A549 (cell line): ENCODE measurements around the gene TRMU. TPM values are rescaled to one million over a fixed set of nuclear protein-coding genes. Genes with fewer than 3 reads are reported as not detected.

Experiments used
- ATAC-seq, 2 experiments: fragments of 200-7000 bp in 1 of 2; fragments of >200 bp in 1 of 2; cut with Nextera tagmentation in 1 of 2; cut with Tn5 transposase in 1 of 2; 3 replicates each; pipeline versions ENCODE4 v1.8.0 to v1.9.1; 2018 to 2020; ENCODE audit warnings: mild to moderate bottlenecking in 1 of 2, moderate library complexity in 1 of 2
- CTCF ChIA-PET: fragments of 300-600 bp; sonication (Branson Sonifier 250); formaldehyde crosslinking; extraction: SDS; loops from one replicate; lab custom pipeline; 2021; ENCODE audit warnings: antibody characterized with exemption, inconsistent platforms; lab: Yijun Ruan, JAX
- POLR2A ChIA-PET: fragments of 350-600 bp; formaldehyde crosslinking; extraction: SDS; loops from one replicate; lab custom pipeline; 2021; ENCODE audit warnings: antibody characterized with exemption, inconsistent platforms; lab: Yijun Ruan, JAX
- DNase-seq, 2 experiments: peaks; one replicate each; pipeline versions ENCODE4 v3.0.0 to v3.0.0-alpha.2; 2011 to 2016; ENCODE audit warnings: low read depth in 1 of 2, low spot score in 1 of 2
- FAIRE-seq: peaks from 2 replicates; lab custom pipeline; 2011; peaks lifted over from hg19 to GRCh38; lab: Jason Lieb, UNC
- H3K27ac ChIP-seq, 2 experiments: fragments of >200 bp; sonication (Bioruptor Twin); formaldehyde crosslinking; 3 replicates each; pipeline ENCODE4 v1.5.1; 2016 to 2017
- H3K4me1 ChIP-seq: fragments of >200 bp; sonication (Bioruptor Twin); formaldehyde crosslinking; 3 replicates; pipeline ENCODE4 v1.6.1; 2016
- H3K4me2 ChIP-seq: fragments of >200 bp; sonication (Bioruptor Twin); formaldehyde crosslinking; 3 replicates; pipeline ENCODE4 v1.6.1; 2016
- H3K4me3 ChIP-seq: fragments of >200 bp; sonication (Bioruptor Twin); formaldehyde crosslinking; 3 replicates; pipeline ENCODE4 v1.5.1; 2016
- H3K9me3 ChIP-seq: fragments of >200 bp; sonication (Bioruptor Twin); formaldehyde crosslinking; 3 replicates; pipeline ENCODE4 v1.6.1; 2016
- BCL3 ChIP-seq: fragments of >200 bp; sonication (Bioruptor Twin); formaldehyde crosslinking; IDR thresholded peaks from 3 replicates; pipeline ENCODE4 v1.6.1; 2016
- BHLHE40 ChIP-seq: IDR thresholded peaks from 2 replicates; pipeline ENCODE4 v1.6.1; 2012; ENCODE audit warnings: low read depth, low read length, inconsistent platforms
- CBX8 ChIP-seq: fragments of 200-600 bp; sonication (generic); IDR thresholded peaks from 2 replicates; pipeline ENCODE4 v1.6.1; 2016
- CEBPB ChIP-seq, 2 experiments: fragments of >200 bp in 1 of 2; sonication (Bioruptor Twin) in 1 of 2; formaldehyde crosslinking in 1 of 2; IDR thresholded peaks; 2 replicates each; pipeline ENCODE4 v1.6.1; 2012 to 2016
- CTCF ChIP-seq: fragments of >200 bp; sonication (Bioruptor Twin); formaldehyde crosslinking; IDR thresholded peaks from 3 replicates; pipeline ENCODE4 v1.5.1; 2016
- E2F6 ChIP-seq: IDR thresholded peaks from 2 replicates; pipeline ENCODE4 v1.6.1; 2012; ENCODE audit warnings: low read depth, borderline replicate concordance
- EHF ChIP-seq: fragments of 250-450 bp; sonication (Bioruptor Pico); IDR thresholded peaks from 2 replicates; pipeline ENCODE4 v1.5.0; 2020; ENCODE audit warnings: mild to moderate bottlenecking
- ELK1 ChIP-seq: fragments of 150-350 bp; IDR thresholded peaks from 2 replicates; pipeline ENCODE4 v1.6.1; 2014; ENCODE audit warnings: low read depth, mild to moderate bottlenecking, low read length
- EP300 ChIP-seq, 2 experiments: fragments of >200 bp; sonication (Bioruptor Twin); formaldehyde crosslinking; IDR thresholded peaks; 2 replicates in 1 of 2; 3 replicates in 1 of 2; pipeline ENCODE4 v1.6.1; 2016 to 2017
- FOSL2 ChIP-seq, 2 experiments: fragments of 450-650 bp in 1 of 2; fragments of >200 bp in 1 of 2; sonication (Bioruptor Twin) in 1 of 2; formaldehyde crosslinking; IDR thresholded peaks; 2 replicates each; pipeline versions ENCODE4 v1.5.0 to v1.6.1; 2016 to 2020; ENCODE audit warnings: mild to moderate bottlenecking in 1 of 2, moderate library complexity in 1 of 2
- HDAC2 ChIP-seq: fragments of 200-600 bp; sonication (generic); IDR thresholded peaks from 2 replicates; pipeline ENCODE4 v1.6.1; 2016
- HES2 ChIP-seq: fragments of >200 bp; sonication (Bioruptor Twin); formaldehyde crosslinking; IDR thresholded peaks from 2 replicates; pipeline ENCODE4 v1.6.1; 2016
- HOXA7 ChIP-seq: fragments of 250-450 bp; sonication (Bioruptor Pico); IDR thresholded peaks from 2 replicates; pipeline ENCODE4 v1.5.0; 2020; ENCODE audit warnings: mild to moderate bottlenecking, moderate library complexity
- HOXB5 ChIP-seq: fragments of 250-450 bp; sonication (Bioruptor Pico); IDR thresholded peaks from 2 replicates; pipeline ENCODE4 v1.5.0; 2020; ENCODE audit warnings: mild to moderate bottlenecking, moderate library complexity
- JUN ChIP-seq, 2 experiments: fragments of >200 bp; sonication (Bioruptor Twin); formaldehyde crosslinking; IDR thresholded peaks; 2 replicates in 1 of 2; 3 replicates in 1 of 2; pipeline ENCODE4 v1.6.1; 2016 to 2017
- KDM5A ChIP-seq: fragments of 200-600 bp; sonication (generic); IDR thresholded peaks from 2 replicates; pipeline ENCODE4 v1.6.1; 2016; ENCODE audit warnings: antibody characterized with exemption, mild to moderate bottlenecking
- MAFK ChIP-seq: fragments of 450-650 bp; IDR thresholded peaks from 2 replicates; pipeline ENCODE4 v1.6.1; 2014; ENCODE audit not compliant: partially characterized antibody
- MAZ ChIP-seq: fragments of 150-350 bp; IDR thresholded peaks from 2 replicates; pipeline ENCODE4 v1.6.1; 2014; ENCODE audit warnings: antibody characterized with exemption, low read depth, low read length, borderline replicate concordance
- MYC ChIP-seq: IDR thresholded peaks from 2 replicates; pipeline ENCODE4 v1.6.1; 2012; ENCODE audit warnings: mild to moderate bottlenecking, inconsistent platforms, low read length, improper control_type of control experiment, borderline replicate concordance
- POLR2A ChIP-seq: IDR thresholded peaks from 2 replicates; pipeline ENCODE4 v1.6.1; 2012; ENCODE audit warnings: mild to moderate bottlenecking, low read length
- RCOR1 ChIP-seq: fragments of 150-350 bp; IDR thresholded peaks from 2 replicates; pipeline ENCODE4 v1.6.1; 2014; ENCODE audit warnings: antibody characterized with exemption, low read length, low read depth
- RFX5 ChIP-seq: fragments of 450-650 bp; IDR thresholded peaks from 2 replicates; pipeline ENCODE4 v1.7.1; 2014; ENCODE audit warnings: antibody characterized with exemption, mild to moderate bottlenecking, moderate library complexity
- RNF2 ChIP-seq: fragments of 200-600 bp; sonication (generic); IDR thresholded peaks from 2 replicates; pipeline ENCODE4 v1.6.1; 2016; ENCODE audit warnings: low read depth, mild to moderate bottlenecking, antibody characterized with exemption, moderate library complexity, borderline replicate concordance
- SREBF2 ChIP-seq: fragments of 450-650 bp; IDR thresholded peaks from 2 replicates; pipeline ENCODE4 v1.6.1; 2014; ENCODE audit warnings: mild to moderate bottlenecking, moderate library complexity
- USF2 ChIP-seq: fragments of 450-650 bp; IDR thresholded peaks from 2 replicates; pipeline ENCODE4 v1.6.1; 2014; ENCODE audit warnings: antibody characterized with exemption
- ZSCAN20 ChIP-seq: fragments of 250-450 bp; sonication (Bioruptor Pico); IDR thresholded peaks from 2 replicates; pipeline ENCODE4 v1.8.0; 2022; ENCODE audit warnings: mild to moderate bottlenecking, moderate library complexity
- WGBS: methylation state at CpG from one replicate; pipeline ENCODE4 v1.1.6; 2017; ENCODE audit errors: missing lambda C conversion rate; 5-methylcytosine and 5-hydroxymethylcytosine counted together
- polyA plus RNA-seq, 4 experiments: library from polyadenylated mRNA; depleted of rRNA in 3 of 4; stranded (reverse); fragments of >200 nt; fragmentation: RNase III in 1 of 4; extraction: RNeasy Plus Mini Kit Qiagen cat#74134 plus additional on column Dnase treatment in 1 of 4; gene quantifications; 2 replicates in 3 of 4; 3 replicates in 1 of 4; pipeline ENCODE4 v1.2.3, GENCODE V29; 2011 to 2017

Gene TRMU
- polyA plus RNA-seq, 2 of the 4 experiments (the other 2 are of a cell fraction): 33.4 to 44.1 TPM

- TF ChIP-seq E2F6 (no peak), MAZ (no peak), KDM5A (no peak), CEBPB (IDR thresholded peaks at IDR 0.05) (no peak), SREBF2 (no peak), CBX8 (no peak), HOXB5 (no peak), HES2 (no peak), FOSL2 (IDR thresholded peaks at IDR 0.05) (no peak), FOSL2 (CRISPR knock-in tag; IDR thresholded peaks at IDR 0.05) (no peak), EP300 (IDR thresholded peaks at IDR 0.05) (no peak)
- ChIA-PET CTCF (interaction anchor here (1.0 kb wide), 1 partner anchor 210 kb away, joined by 3 read pairs; no protein-coding TSS in a partner anchor), POLR2A (no interaction called here)
- Histone ChIP-seq H3K4me1 (no peaks in the 10 kb centered on the region), H3K4me2 (no peak overlapping the region), H3K27ac (no peak overlapping the region), H3K4me3 (no peak overlapping the region), H3K9me3 (no peaks in the 10 kb centered on the region)
- no peak for FAIRE-seq
- 89% methylated on average over 14 of the region's 23 CpGs for WGBS
- no peak for ATAC-seq
- no peak for DNase-seq
These were observed 9.3 kb upstream of the TRMU start for GRCh38 chr22:46326066-46326680.

- no peak for ATAC-seq
- WGBS: 92% methylated on average over 11 of the region's 13 CpGs
These were observed 7.6 kb upstream of the TRMU start for GRCh38 chr22:46327691-46328465.

More at GRCh38 chr22:46327691-46328465, 7.6 kb upstream of the TRMU start:
- FAIRE-seq (no peak), DNase-seq (no peak)
- no peaks in the 10 kb centered on the region for H3K9me3 ChIP-seq
- ChIA-PET POLR2A (no interaction called here), CTCF (interaction anchor here (0.6 to 1.2 kb wide), 5 partner anchors 13 to 333 kb away, joined by 3 to 4 read pairs (median 4); no protein-coding TSS in a partner anchor)
- no peak overlapping the region for H3K4me3 ChIP-seq
- no peak overlapping the region for H3K27ac ChIP-seq
- TF ChIP-seq RNF2 (no peak), HOXA7 (CRISPR knock-in tag) (no peak), EHF (no peak), HES2 (no peak), BCL3 (no peak), RFX5 (no peak), ZSCAN20 (no peak), USF2 (no peak), EP300 (IDR thresholded peaks at IDR 0.05) (no peak), HDAC2 (no peak), MYC (no peak), E2F6 (no peak), POLR2A (no peak), BHLHE40 (no peak), SREBF2 (no peak), JUN (IDR thresholded peaks at IDR 0.05) (no peak), MAFK (no peak), ELK1 (no peak), CTCF (no peak), RCOR1 (no peak)
- H3K4me1 ChIP-seq: no peaks in the 10 kb centered on the region
- no peak overlapping the region for H3K4me2 ChIP-seq
